Gastrocnemius medialis (tissue), 4 donors: ENCODE data around the gene ALS2CL. TPM values are rescaled to one million over a fixed set of nuclear protein-coding genes. Genes with fewer than 3 reads are reported as not detected.
A peak's percentile ranks its signal among the peaks of the same experiment; 100 is the strongest.

Experiments used
- ATAC-seq, 2 donors: fragments of 150-250 bp; one replicate each; pipeline ENCODE4 v1.9.1; 2016
- DNase-seq, 2 donors: peaks; one replicate each; pipeline ENCODE4 v3.0.0-alpha.2; 2019
- H3K27ac ChIP-seq, 4 donors: fragments of 200-600 bp; sonication (generic); 1 replicate in 1 of 4; 2 replicates in 3 of 4; pipeline ENCODE4 v1.5.1; 2016 to 2018; ENCODE audit warnings: mild to moderate bottlenecking in 2 of 4, moderate library complexity in 1 of 4
- H3K27me3 ChIP-seq, 3 donors: fragments of 200-600 bp; sonication (generic) in 2 of 3; 1 replicate in 1 of 3; 2 replicates in 2 of 3; pipeline versions ENCODE4 v1.5.1 to v1.6.0; 2016 to 2019; ENCODE audit warnings: mild to moderate bottlenecking in 1 of 3, moderate library complexity in 1 of 3
- H3K36me3 ChIP-seq, 2 donors: fragments of 200-600 bp; sonication (generic) in 1 of 2; one replicate each; pipeline ENCODE4 v1.5.1; 2017 to 2018
- H3K4me1 ChIP-seq, 2 donors: fragments of 200-600 bp; sonication (generic) in 1 of 2; one replicate each; pipeline ENCODE4 v1.5.1; 2016 to 2017; ENCODE audit warnings: mild to moderate bottlenecking in 2 of 2
- H3K4me3 ChIP-seq, 4 donors: fragments of 200-600 bp; sonication (generic) in 3 of 4; 1 replicate in 1 of 4; 2 replicates in 3 of 4; pipeline ENCODE4 v1.5.1; 2016 to 2019; ENCODE audit warnings: mild to moderate bottlenecking in 2 of 4
- H3K9me3 ChIP-seq, 3 donors: fragments of 200-600 bp; sonication (generic) in 2 of 3; 1 replicate in 1 of 3; 2 replicates in 2 of 3; pipeline ENCODE4 v1.5.1; 2016 to 2019
- CTCF ChIP-seq, 5 experiments: fragments of 450-650 bp in 3 of 5; fragments of 200-600 bp in 2 of 5; sonication (generic) in 2 of 5; IDR thresholded peaks in 4 of 5; conservative IDR thresholded peaks in 1 of 5; 1 replicate in 4 of 5; 2 replicates in 1 of 5; pipeline ENCODE4 v1.5.1; 2016 to 2019; ENCODE audit warnings: antibody characterized with exemption in 5 of 5, mild to moderate bottlenecking in 3 of 5, moderate library complexity in 3 of 5
- POLR2A ChIP-seq, 2 donors: fragments of 450-650 bp; IDR thresholded peaks; one replicate each; pipeline ENCODE4 v1.6.1; 2017; ENCODE audit warnings: antibody characterized with exemption in 2 of 2, mild to moderate bottlenecking in 2 of 2, moderate library complexity in 2 of 2
- in situ Hi-C, 4 donors: fragments of 200-750 bp; cut with MboI; loops; one replicate each; pipeline versions ENCODE4 v1.15.0 to v1.8.0; 2017; ENCODE audit warnings: low sequenced_read_pairs in 4 of 4
- intact Hi-C: fragments of 100-400 bp; cut with DNase I; formaldehyde crosslinking; loops from one replicate; pipeline ENCODE4 v1.15.1; 2023; ENCODE audit warnings: low total_unique reads
- total RNA-seq, 4 donors: library from RNA; depleted of rRNA; stranded (reverse); fragments of >200 nt; gene quantifications; one replicate each; pipeline versions ENCODE4 v1.1.0 to v1.2.3, GENCODE V29; 2016

Gene ALS2CL
- total RNA-seq, 4 donors from 2014 or later = 3.8 to 13.2 (median 6.2) TPM

GRCh38 chr3:46709721-46710120 lies 16.2 kb upstream of the ALS2CL start:
- Histone ChIP-seq H3K4me1 (peaks cover 3 to 10% of the 10 kb centered on the region in 2 donors), H3K27me3 (no peaks in the 10 kb centered on the region), H3K36me3 (no peaks in the 10 kb centered on the region), H3K9me3 (no peaks in the 10 kb centered on the region), H3K27ac (no peak overlapping the region), H3K4me3 (no peak overlapping the region)
- ATAC-seq = no peak
- peak in 1 of 2 donors; percentile 5 for DNase-seq
- TF ChIP-seq CTCF (IDR thresholded peaks at IDR 0.05 in 4 of 5, conservative IDR thresholded peaks at IDR 0.05 in 1 of 5) = no peak
- TF ChIP-seq POLR2A (IDR thresholded peaks at IDR 0.05) = no peak
- in situ Hi-C loops (loop anchor here (5.0 to 25.0 kb wide), 5 partner anchors 183 to 628 kb away; no protein-coding TSS in a partner anchor), intact Hi-C loops (loop anchor here (5.0 kb wide), 2 partner anchors 138 to 288 kb away; no protein-coding TSS in a partner anchor)

- DNase-seq (no peak), ATAC-seq (no peak)
- Histone ChIP-seq H3K4me3 (no peak overlapping the region), H3K27ac (no peak overlapping the region), H3K4me1 (peaks cover 3 to 10% of the 10 kb centered on the region in 2 donors), H3K36me3 (no peaks in the 10 kb centered on the region), H3K9me3 (no peaks in the 10 kb centered on the region), H3K27me3 (no peaks in the 10 kb centered on the region)
- TF ChIP-seq CTCF (IDR thresholded peaks at IDR 0.05 in 4 of 5, conservative IDR thresholded peaks at IDR 0.05 in 1 of 5) (no peak), POLR2A (IDR thresholded peaks at IDR 0.05) (no peak)
- intact Hi-C loops (loop anchor here (5.0 kb wide), 2 partner anchors 138 to 288 kb away; no protein-coding TSS in a partner anchor), in situ Hi-C loops (loop anchor here (5.0 to 25.0 kb wide), 3 partner anchors 183 to 628 kb away; no protein-coding TSS in a partner anchor)
Measured at GRCh38 chr3:46709157-46709654, 15.7 kb upstream of the ALS2CL start.

- intact Hi-C loops = loop anchor here (5.0 kb wide), 2 partner anchors 139 to 289 kb away; no protein-coding TSS in a partner anchor
Measured at GRCh38 chr3:46708401-46709156, 15.1 kb upstream of the ALS2CL start.

GRCh38 chr3:46707601-46708011 lies 14.1 kb upstream of the ALS2CL start:
- no peak overlapping the region for H3K4me3 ChIP-seq
- H3K4me1 ChIP-seq = peaks cover 3 to 10% of the 10 kb centered on the region in 2 donors
- H3K36me3 ChIP-seq = no peaks in the 10 kb centered on the region
- no peaks in the 10 kb centered on the region for H3K9me3 ChIP-seq
- ATAC-seq = no peak
- in situ Hi-C loops (loop anchor here (5.0 to 25.0 kb wide), 3 partner anchors 185 to 630 kb away; no protein-coding TSS in a partner anchor), intact Hi-C loops (loop anchor here (5.0 kb wide), 2 partner anchors 140 to 290 kb away; no protein-coding TSS in a partner anchor)
- no peaks in the 10 kb centered on the region for H3K27me3 ChIP-seq
- TF ChIP-seq POLR2A (IDR thresholded peaks at IDR 0.05) (no peak), CTCF (IDR thresholded peaks at IDR 0.05 in 4 of 5, conservative IDR thresholded peaks at IDR 0.05 in 1 of 5) (no peak)
- no peak overlapping the region for H3K27ac ChIP-seq
- peak in 1 of 2 donors; percentile 5 for DNase-seq

More at GRCh38 chr3:46708401-46709156, 15.1 kb upstream of the ALS2CL start:
- Histone ChIP-seq H3K4me3 (no peak overlapping the region), H3K4me1 (peaks cover 3 to 10% of the 10 kb centered on the region in 2 donors), H3K27me3 (no peaks in the 10 kb centered on the region), H3K36me3 (no peaks in the 10 kb centered on the region), H3K9me3 (no peaks in the 10 kb centered on the region), H3K27ac (no peak overlapping the region)
- DNase-seq (peak in 1 of 2 donors; percentile 10), ATAC-seq (no peak)
- in situ Hi-C loops = loop anchor here (5.0 to 25.0 kb wide), 3 partner anchors 184 to 629 kb away; no protein-coding TSS in a partner anchor
- no peak for TF ChIP-seq CTCF (IDR thresholded peaks at IDR 0.05 in 4 of 5, conservative IDR thresholded peaks at IDR 0.05 in 1 of 5)
- TF ChIP-seq POLR2A (IDR thresholded peaks at IDR 0.05) = no peak
